Stimulated activated CD4-positive, alpha-beta T cell treated with anti-CD3 and anti-CD28 coated beads, Interleukin-15, amount 100 ng/mL, for 48 hours (primary cell): ENCODE results near the gene TIAL1.
"Not testable (repeated sequence)": the region's sequence is repeated elsewhere in the genome, so short reads cannot be mapped to it uniquely, and the experiment has no call there.

Source experiments
- DNase-seq, 2 donors: peaks; one replicate each; pipeline ENCODE4 v3.0.0-alpha.2; 2020; ENCODE audit warnings: low read depth in 2 of 2

Gene TIAL1

GRCh38 chr10:119532251-119532650 lies 64.5 kb downstream of the TIAL1 start:
- not testable (repeated sequence) for DNase-seq

- DNase-seq: no peak
Measured at GRCh38 chr10:119531067-119531466, 65.7 kb downstream of the TIAL1 start.

- not testable (repeated sequence) for DNase-seq
Measured at GRCh38 chr10:119528663-119529237, 68.0 kb downstream of the TIAL1 start.

DNA sequence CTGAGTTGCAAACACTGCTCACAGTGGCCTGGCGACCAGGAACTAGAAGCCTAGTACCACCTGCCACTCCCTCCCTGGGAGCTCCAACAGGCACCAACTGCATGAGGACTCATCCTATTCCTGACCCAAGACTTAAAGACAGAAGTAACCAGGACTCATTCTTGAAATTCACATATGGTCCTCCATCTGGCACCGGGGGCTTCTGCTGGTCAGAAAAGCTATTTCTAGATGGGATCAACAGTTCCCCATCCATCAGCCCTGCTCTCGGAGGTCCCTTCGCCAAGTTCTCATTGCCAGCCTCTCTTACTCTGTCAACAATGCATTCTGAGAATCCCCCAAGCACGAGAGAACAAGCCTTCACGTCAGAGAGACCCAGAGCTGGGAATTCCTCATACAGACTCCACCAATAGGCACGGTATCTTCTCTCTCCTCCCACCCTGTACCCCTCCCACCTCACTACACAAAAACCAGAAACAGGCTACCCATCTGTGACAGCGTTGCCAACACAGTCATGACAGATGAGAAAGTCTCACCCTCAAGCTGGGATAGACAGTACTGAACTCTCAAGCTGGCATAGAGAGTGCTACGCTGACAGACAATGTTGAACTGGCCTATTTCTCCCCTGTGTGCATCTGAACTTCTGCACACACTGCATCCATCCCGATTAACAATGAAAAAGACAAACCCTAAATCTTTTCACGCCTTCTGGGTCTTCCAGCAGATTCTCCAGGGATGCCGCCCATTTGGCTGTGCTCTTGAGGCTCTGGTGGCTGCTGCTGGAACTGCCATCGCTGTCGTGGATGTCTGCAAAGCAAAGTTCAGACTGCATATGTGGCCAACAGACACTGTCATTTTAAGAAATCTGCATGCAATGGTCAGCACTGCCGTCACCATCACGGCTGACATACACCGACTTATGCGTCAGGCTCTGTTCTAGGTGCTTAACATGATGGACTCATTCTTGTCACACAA lies 69.9 kb downstream of the TIAL1 start:
- DNase-seq: no peak

GRCh38 chr10:119526149-119526548 lies 70.6 kb downstream of the TIAL1 start:
- no peak for DNase-seq

- DNase-seq: no peak
Measured at GRCh38 chr10:119525116-119525515, 71.6 kb downstream of the TIAL1 start.

- no peak for DNase-seq
Measured at GRCh38 chr10:119524720-119525070, 72.1 kb downstream of the TIAL1 start.

DNA sequence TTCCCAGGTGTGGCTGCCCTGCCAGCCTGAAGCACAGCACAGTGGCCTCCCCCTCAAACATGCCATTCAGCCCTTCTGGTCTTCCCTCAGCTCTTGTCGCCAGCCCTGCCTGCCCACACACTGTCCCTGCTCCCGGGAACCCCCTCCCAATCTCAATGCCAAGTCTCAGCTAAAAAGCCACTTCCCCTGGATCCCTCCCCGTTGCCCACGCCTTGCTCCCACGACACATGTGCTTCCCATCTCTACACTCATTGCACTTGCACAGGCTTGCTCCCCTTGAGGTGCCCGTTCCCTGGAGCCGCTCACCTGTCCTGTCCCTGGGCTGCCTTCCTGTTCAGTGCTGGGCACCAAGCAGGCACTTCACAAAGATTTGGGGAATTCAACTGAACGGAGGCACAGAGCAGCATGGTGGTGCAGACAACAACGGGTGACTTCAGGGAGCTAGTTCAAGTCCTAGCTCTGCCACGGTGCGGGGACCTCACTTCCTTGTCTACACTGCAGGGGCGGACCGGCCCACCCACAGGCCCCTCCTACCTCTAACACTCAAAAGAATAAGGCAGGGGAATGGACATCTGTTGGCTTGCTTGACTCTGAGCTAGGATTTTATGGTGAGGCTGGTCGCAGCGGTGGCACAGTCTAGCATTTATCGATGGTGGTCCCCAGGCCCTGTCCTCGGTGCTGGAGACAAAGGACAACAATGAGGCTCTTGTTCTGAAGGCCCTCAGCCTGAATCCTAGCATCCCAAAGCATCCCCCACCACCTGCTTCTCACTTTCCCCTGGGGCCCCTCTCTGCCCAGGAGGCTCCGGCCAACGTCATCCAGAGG lies 72.7 kb downstream of the TIAL1 start:
- no peak for DNase-seq
